NCI-H510A treated with DMSO at 0.1 percent for 48 hours (cell line): Measurements from ENCODE around the gene ZBTB46.

ENCODE experiments used
- DNase-seq: peaks from one replicate; lab custom pipeline; 2025; lab: John Stamatoyannopoulos, UW

The ZBTB46 gene

GRCh38 chr20:63694584-63695423 is 136.3 kb downstream of the ZBTB46 start:
- no peak for DNase-seq

- no peak for DNase-seq
These were observed 137.1 kb downstream of the ZBTB46 start for GRCh38 chr20:63693733-63694583.
